Calu3 (cell line): ENCODE data around the gene MBD3L5. TPM values are rescaled to one million over a fixed set of nuclear protein-coding genes. Genes with fewer than 3 reads are reported as not detected.

Experiments used
- BruUV-seq: library from RNA; stranded (reverse); fragments of 400-500 nt; replicated peaks from 2 replicates; lab custom pipeline; 2021; lab: Mats Ljungman, UMichigan
- CTCF ChIA-PET: fragments of 300-600 bp; sonication (Branson Sonifier 250); formaldehyde crosslinking; loops from one replicate; lab custom pipeline; 2022; ENCODE audit warnings: antibody characterized with exemption; lab: Charles Lee
- DNase-seq: peaks from one replicate; pipeline ENCODE4 v3.0.0; 2022
- H3K27ac Mint-ChIP-seq: one replicate; pipeline ENCODE4 v1.8.0; 2022; ENCODE audit warnings: mixed read lengths; ENCODE audit not compliant: unreplicated experiment
- H3K27me3 Mint-ChIP-seq: one replicate; pipeline ENCODE4 v1.8.0; 2022; ENCODE audit warnings: mixed read lengths; ENCODE audit not compliant: unreplicated experiment
- H3K36me3 Mint-ChIP-seq: one replicate; pipeline ENCODE4 v1.8.0; 2022; ENCODE audit warnings: mild to moderate bottlenecking, moderate library complexity, mixed read lengths; ENCODE audit not compliant: insufficient read depth, unreplicated experiment
- H3K4me1 Mint-ChIP-seq: one replicate; pipeline ENCODE4 v1.8.0; 2022; ENCODE audit warnings: mild to moderate bottlenecking, low read depth, mixed read lengths; ENCODE audit not compliant: unreplicated experiment
- H3K4me3 Mint-ChIP-seq: one replicate; pipeline ENCODE4 v1.8.0; 2022; ENCODE audit warnings: mild to moderate bottlenecking, low read depth, moderate library complexity, mixed read lengths; ENCODE audit not compliant: unreplicated experiment
- H3K9me3 Mint-ChIP-seq: one replicate; pipeline ENCODE4 v1.8.0; 2022; ENCODE audit warnings: low read depth, mixed read lengths; ENCODE audit not compliant: unreplicated experiment
- intact Hi-C: fragments of 100-400 bp; cut with micrococcal nuclease; formaldehyde crosslinking; loops from one replicate; pipeline ENCODE4 v1.10.0; 2022; ENCODE audit not compliant: unreplicated experiment
- total RNA-seq: library from RNA; stranded (reverse); gene quantifications from 2 replicates; pipeline ENCODE4 v1.2.3, GENCODE V29; 2022
- TF ChIP-seq, protein P1 (sequence below): fragments of 200-600 bp; IDR thresholded peaks from one replicate; pipeline ENCODE4 v1.8.0; 2022; ENCODE audit warnings: antibody characterized with exemption; ENCODE audit not compliant: unreplicated experiment

Gene MBD3L5
- total RNA-seq, 1 experiment from 2014 or later: not detected

DNA sequence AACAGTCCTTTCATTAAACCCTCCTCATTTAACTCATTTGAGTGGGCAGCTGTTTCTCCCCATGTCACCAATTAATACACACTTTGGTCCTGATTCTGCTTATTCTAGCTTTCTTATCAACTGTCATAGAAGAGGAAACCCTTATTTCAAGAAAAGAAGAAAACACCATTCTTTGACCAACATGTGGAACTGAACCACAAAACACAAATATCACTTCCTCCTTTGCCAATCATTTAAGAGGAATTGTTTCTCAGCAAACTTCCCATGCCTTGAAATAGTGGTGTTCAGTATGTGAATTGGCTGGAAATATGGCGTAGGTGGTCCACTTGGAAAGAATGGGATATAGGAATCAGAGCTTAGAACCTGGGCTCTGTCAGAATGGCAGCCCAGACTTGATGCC lies 29.6 kb upstream of the MBD3L5 start:
- intact Hi-C loops: no loop called here
- no TSS peak for BruUV-seq
- TF ChIP-seq, protein P1, sequence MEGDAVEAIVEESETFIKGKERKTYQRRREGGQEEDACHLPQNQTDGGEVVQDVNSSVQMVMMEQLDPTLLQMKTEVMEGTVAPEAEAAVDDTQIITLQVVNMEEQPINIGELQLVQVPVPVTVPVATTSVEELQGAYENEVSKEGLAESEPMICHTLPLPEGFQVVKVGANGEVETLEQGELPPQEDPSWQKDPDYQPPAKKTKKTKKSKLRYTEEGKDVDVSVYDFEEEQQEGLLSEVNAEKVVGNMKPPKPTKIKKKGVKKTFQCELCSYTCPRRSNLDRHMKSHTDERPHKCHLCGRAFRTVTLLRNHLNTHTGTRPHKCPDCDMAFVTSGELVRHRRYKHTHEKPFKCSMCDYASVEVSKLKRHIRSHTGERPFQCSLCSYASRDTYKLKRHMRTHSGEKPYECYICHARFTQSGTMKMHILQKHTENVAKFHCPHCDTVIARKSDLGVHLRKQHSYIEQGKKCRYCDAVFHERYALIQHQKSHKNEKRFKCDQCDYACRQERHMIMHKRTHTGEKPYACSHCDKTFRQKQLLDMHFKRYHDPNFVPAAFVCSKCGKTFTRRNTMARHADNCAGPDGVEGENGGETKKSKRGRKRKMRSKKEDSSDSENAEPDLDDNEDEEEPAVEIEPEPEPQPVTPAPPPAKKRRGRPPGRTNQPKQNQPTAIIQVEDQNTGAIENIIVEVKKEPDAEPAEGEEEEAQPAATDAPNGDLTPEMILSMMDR: no peak
- CTCF ChIA-PET: no interaction called here
- Mint-ChIP-seq H3K27me3 (peaks cover 33% of the 10 kb centered on the region), H3K9me3 (no peaks in the 10 kb centered on the region), H3K36me3 (no peaks in the 10 kb centered on the region), H3K4me3 (no peak overlapping the region), H3K27ac (no peak overlapping the region), H3K4me1 (no peaks in the 10 kb centered on the region)
- DNase-seq: no peak

DNA sequence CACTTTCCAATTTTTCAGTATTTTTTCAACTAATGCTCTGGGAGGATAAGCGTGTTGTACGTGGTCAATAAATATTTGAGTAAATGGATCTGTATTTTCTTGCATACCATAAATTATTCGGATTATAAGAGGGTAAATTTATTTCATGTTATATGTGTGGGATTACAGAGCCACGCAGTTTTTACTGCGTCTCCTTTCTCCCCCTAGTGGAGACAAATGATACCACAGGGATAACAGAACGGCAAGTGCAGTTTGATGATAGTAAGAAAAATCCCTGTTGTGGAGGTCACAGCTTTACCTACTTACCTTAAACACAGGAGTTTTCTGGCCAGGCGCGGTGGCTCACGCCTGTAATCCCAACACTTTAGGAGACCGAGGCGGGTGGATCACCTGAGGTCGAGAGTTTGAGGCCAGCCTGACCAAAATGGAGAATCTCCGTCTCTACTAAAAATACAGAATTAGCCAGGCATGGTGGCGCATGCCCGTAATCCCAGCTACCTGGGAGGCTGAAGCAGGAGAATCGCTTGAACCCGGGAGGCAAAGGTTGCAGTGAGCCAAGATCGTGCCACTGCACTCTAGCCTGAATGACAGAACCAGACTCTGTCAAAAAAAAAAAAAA lies 26.0 kb upstream of the MBD3L5 start:
- TF ChIP-seq, protein P1: peak; percentile 40
- H3K36me3 Mint-ChIP-seq: no peaks in the 10 kb centered on the region
- no peaks in the 10 kb centered on the region for H3K9me3 Mint-ChIP-seq
- no TSS peak for BruUV-seq
- no peak overlapping the region for H3K27ac Mint-ChIP-seq
- peaks cover 34% of the 10 kb centered on the region for H3K27me3 Mint-ChIP-seq
- no peak overlapping the region for H3K4me3 Mint-ChIP-seq
- CTCF ChIA-PET: interaction anchor here (0.6 kb wide), 1 partner anchor 643 kb away, joined by 4 read pairs; the partner anchor contains the start of gene CLPP
- H3K4me1 Mint-ChIP-seq: no peaks in the 10 kb centered on the region
- no peak for DNase-seq
- intact Hi-C loops: no loop called here

DNA sequence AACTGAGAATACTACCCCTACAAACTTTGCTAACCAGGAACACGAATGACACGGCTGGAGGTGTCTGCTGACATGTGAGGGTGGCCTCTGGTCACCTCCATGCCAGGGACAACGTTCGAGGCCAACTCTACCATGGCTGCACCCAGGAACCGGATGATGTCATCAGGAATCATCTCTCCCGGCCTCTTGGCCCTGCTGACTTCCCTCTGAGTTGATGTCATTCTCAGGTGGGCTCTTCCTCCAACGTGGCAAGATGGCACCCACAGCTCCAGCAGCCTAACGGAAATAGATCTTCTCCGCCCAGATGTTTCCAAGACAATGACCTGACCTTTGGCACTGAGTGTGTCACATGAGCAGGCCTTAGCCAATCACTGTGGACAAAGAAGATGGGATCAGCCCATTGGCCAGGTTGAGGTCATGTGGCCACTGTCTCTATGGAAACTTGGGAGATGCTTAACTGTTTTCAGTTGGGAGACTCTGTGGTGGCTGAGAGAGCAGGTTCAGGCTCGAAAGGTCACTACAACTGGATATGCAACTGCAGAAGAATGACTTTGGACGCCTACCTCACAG lies 24.2 kb upstream of the MBD3L5 start:
- Mint-ChIP-seq H3K4me3 (no peak overlapping the region), H3K27ac (no peak overlapping the region), H3K27me3 (peaks cover 26% of the 10 kb centered on the region), H3K4me1 (no peaks in the 10 kb centered on the region), H3K36me3 (no peaks in the 10 kb centered on the region), H3K9me3 (no peaks in the 10 kb centered on the region)
- no peak for DNase-seq
- intact Hi-C loops: no loop called here
- TF ChIP-seq, protein P1: no peak
- BruUV-seq: no TSS peak
- CTCF ChIA-PET: no interaction called here

DNA sequence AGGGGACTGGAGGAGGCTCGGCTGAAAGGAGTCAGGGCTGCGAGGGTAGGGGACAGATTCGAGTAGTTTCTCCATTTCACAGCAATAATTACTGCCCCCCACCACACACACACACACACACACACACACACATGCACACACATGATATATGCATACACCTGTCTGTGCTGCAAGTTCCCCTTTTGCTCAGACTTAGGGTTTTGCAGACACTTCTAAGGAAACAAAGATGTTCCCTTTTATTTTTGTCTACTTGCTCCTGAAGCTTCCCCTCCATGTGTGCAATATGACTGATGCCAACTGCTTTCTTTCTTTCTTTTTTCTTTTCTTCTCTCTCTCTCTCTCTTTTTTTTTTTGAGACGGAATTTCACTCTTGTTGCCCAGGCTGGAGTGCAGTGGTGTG lies 22.5 kb upstream of the MBD3L5 start:
- DNase-seq: no peak
- no peak overlapping the region for H3K4me3 Mint-ChIP-seq
- H3K36me3 Mint-ChIP-seq: no peaks in the 10 kb centered on the region
- no peaks in the 10 kb centered on the region for H3K9me3 Mint-ChIP-seq
- BruUV-seq: no TSS peak
- no peak overlapping the region for H3K27ac Mint-ChIP-seq
- TF ChIP-seq, protein P1: no peak
- intact Hi-C loops: no loop called here
- H3K27me3 Mint-ChIP-seq: peaks cover 21% of the 10 kb centered on the region
- CTCF ChIA-PET: no interaction called here
- no peaks in the 10 kb centered on the region for H3K4me1 Mint-ChIP-seq
